Measurements from ENCODE around the gene PGR.

The PGR gene

GRCh38 chr11:101129203-101129943 is at the start of gene PGR:
PGR (minus strand) TSS chr11:101129813; CDS start chr11:101129070, 743 bp downstream.
- no peak for DNase-seq (ENCODE audit: low read depth)
- TF ChIP-seq CTCF (IDR thresholded peaks at IDR 0.05; ENCODE audit: control insufficient read depth, insufficient read depth, low read depth, low read length, missing control alignments) = no peak
- H3K4me3 ChIP-seq (ENCODE audit: control insufficient read depth, low read depth, low read length) = no peak within 1 kb of the TSS

- DNase-seq (ENCODE audit: low read depth) = no peak
- TF ChIP-seq CTCF (IDR thresholded peaks at IDR 0.05; ENCODE audit: control insufficient read depth, insufficient read depth, low read depth, low read length, missing control alignments) = no peak
- H3K4me3 ChIP-seq (ENCODE audit: control insufficient read depth, low read depth, low read length) = no peak overlapping the region
Measured at GRCh38 chr11:101176381-101176780, 46.8 kb upstream of the PGR start.

GRCh38 chr11:101169944-101170343 is 40.3 kb upstream of the PGR start:
- TF ChIP-seq CTCF (IDR thresholded peaks at IDR 0.05; ENCODE audit: control insufficient read depth, insufficient read depth, low read depth, low read length, missing control alignments) = no peak
- no peak overlapping the region for H3K4me3 ChIP-seq (ENCODE audit: control insufficient read depth, low read depth, low read length)
- no peak for DNase-seq (ENCODE audit: low read depth)

GRCh38 chr11:101166038-101166437 is 36.4 kb upstream of the PGR start:
- no peak for DNase-seq (ENCODE audit: low read depth)
- H3K4me3 ChIP-seq (ENCODE audit: control insufficient read depth, low read depth, low read length) = no peak overlapping the region
- no peak for TF ChIP-seq CTCF (IDR thresholded peaks at IDR 0.05; ENCODE audit: control insufficient read depth, insufficient read depth, low read depth, low read length, missing control alignments)

- TF ChIP-seq CTCF (IDR thresholded peaks at IDR 0.05; ENCODE audit: control insufficient read depth, insufficient read depth, low read depth, low read length, missing control alignments) = no peak
- H3K4me3 ChIP-seq (ENCODE audit: control insufficient read depth, low read depth, low read length) = no peak overlapping the region
- no peak for DNase-seq (ENCODE audit: low read depth)
Measured at GRCh38 chr11:101158119-101158518, 28.5 kb upstream of the PGR start.

GRCh38 chr11:101138245-101138930 is 8.8 kb upstream of the PGR start:
- no peak overlapping the region for H3K4me3 ChIP-seq (ENCODE audit: control insufficient read depth, low read depth, low read length)
- no peak for DNase-seq (ENCODE audit: low read depth)
- TF ChIP-seq CTCF (IDR thresholded peaks at IDR 0.05; ENCODE audit: control insufficient read depth, insufficient read depth, low read depth, low read length, missing control alignments) = no peak
